ENCODE measurements around the gene EFL1. TPM values are rescaled to one million over a fixed set of nuclear protein-coding genes. Genes with fewer than 3 reads are reported as not detected.
"Not testable (repeated sequence)": the region's sequence is repeated elsewhere in the genome, so short reads cannot be mapped to it uniquely, and the experiment has no call there.

Gene EFL1
- total RNA-seq, 1 donor from 2014 or later = 19.3 TPM

GRCh38 chr15:82197733-82198594 is 64.6 kb downstream of the EFL1 start:
- Mint-ChIP-seq H3K9me3 (ENCODE audit: unreplicated experiment) (no peaks in the 10 kb centered on the region), H3K4me1 (ENCODE audit: unreplicated experiment) (peaks cover 3% of the 10 kb centered on the region), H3K27ac (ENCODE audit: unreplicated experiment) (no peak overlapping the region), H3K36me3 (ENCODE audit: low read depth, unreplicated experiment) (no peaks in the 10 kb centered on the region), H3K4me3 (ENCODE audit: unreplicated experiment) (no peak overlapping the region), H3K27me3 (ENCODE audit: unreplicated experiment) (no peaks in the 10 kb centered on the region)
- TF ChIP-seq, protein P1, sequence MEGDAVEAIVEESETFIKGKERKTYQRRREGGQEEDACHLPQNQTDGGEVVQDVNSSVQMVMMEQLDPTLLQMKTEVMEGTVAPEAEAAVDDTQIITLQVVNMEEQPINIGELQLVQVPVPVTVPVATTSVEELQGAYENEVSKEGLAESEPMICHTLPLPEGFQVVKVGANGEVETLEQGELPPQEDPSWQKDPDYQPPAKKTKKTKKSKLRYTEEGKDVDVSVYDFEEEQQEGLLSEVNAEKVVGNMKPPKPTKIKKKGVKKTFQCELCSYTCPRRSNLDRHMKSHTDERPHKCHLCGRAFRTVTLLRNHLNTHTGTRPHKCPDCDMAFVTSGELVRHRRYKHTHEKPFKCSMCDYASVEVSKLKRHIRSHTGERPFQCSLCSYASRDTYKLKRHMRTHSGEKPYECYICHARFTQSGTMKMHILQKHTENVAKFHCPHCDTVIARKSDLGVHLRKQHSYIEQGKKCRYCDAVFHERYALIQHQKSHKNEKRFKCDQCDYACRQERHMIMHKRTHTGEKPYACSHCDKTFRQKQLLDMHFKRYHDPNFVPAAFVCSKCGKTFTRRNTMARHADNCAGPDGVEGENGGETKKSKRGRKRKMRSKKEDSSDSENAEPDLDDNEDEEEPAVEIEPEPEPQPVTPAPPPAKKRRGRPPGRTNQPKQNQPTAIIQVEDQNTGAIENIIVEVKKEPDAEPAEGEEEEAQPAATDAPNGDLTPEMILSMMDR (IDR thresholded peaks at IDR 0.05; ENCODE audit: unreplicated experiment) = peak; percentile 73
- DNase-seq (ENCODE audit: low spot score) = peak; percentile 79

DNA sequence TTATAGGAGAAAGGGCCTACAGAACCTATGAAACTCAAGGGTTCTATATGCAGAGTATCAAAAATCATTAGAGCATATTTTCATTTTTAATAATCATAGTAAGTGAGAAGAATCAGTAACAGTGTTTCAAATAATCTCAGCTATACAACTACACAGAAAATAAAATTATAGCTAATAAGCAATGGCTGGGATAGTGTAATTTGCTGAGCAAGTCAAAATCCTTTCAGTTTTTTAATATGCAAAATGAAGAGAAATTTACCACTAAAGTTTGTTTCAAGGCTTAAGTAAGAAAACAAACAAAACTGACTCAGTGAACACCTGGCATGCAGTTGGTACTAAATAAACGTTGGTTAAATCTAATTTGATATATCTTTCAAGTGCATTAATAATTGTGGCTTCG is 66.2 kb downstream of the EFL1 start:
- H3K4me1 Mint-ChIP-seq (ENCODE audit: unreplicated experiment) = peaks cover 3% of the 10 kb centered on the region
- TF ChIP-seq, protein P1 (IDR thresholded peaks at IDR 0.05; ENCODE audit: unreplicated experiment) = no peak
- H3K9me3 Mint-ChIP-seq (ENCODE audit: unreplicated experiment) = no peaks in the 10 kb centered on the region
- DNase-seq (ENCODE audit: low spot score) = no peak
- no peak overlapping the region for H3K27ac Mint-ChIP-seq (ENCODE audit: unreplicated experiment)
- H3K36me3 Mint-ChIP-seq (ENCODE audit: low read depth, unreplicated experiment) = no peaks in the 10 kb centered on the region
- no peaks in the 10 kb centered on the region for H3K27me3 Mint-ChIP-seq (ENCODE audit: unreplicated experiment)
- no peak overlapping the region for H3K4me3 Mint-ChIP-seq (ENCODE audit: unreplicated experiment)

- H3K36me3 Mint-ChIP-seq (ENCODE audit: low read depth, unreplicated experiment); H3K9me3 Mint-ChIP-seq (ENCODE audit: unreplicated experiment); H3K4me3 Mint-ChIP-seq (ENCODE audit: unreplicated experiment); DNase-seq (ENCODE audit: low spot score); H3K27ac Mint-ChIP-seq (ENCODE audit: unreplicated experiment); H3K27me3 Mint-ChIP-seq (ENCODE audit: unreplicated experiment); H3K4me1 Mint-ChIP-seq (ENCODE audit: unreplicated experiment): not testable (repeated sequence)
Measured at GRCh38 chr15:82195818-82196217, 66.7 kb downstream of the EFL1 start.

DNA sequence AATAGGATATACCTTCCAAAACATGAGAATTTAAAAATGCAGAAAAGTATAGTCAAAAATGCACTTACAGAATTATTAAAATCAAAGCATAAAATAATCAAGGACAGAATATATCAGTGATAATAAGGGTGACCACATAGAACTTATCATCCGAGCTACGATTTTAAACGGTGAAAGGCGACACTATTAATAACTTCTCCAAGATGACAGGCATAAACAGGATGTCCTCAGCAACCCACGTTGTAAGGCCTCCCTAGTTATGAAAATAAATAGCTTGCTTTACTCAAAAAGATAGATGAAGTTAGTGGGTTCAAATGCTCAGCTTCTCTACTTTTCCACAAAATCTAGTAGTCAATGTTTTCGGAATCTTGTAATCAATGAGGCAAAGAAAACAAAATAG is 68.0 kb downstream of the EFL1 start:
- H3K9me3 Mint-ChIP-seq (ENCODE audit: unreplicated experiment); H3K4me3 Mint-ChIP-seq (ENCODE audit: unreplicated experiment); H3K27ac Mint-ChIP-seq (ENCODE audit: unreplicated experiment); H3K4me1 Mint-ChIP-seq (ENCODE audit: unreplicated experiment); H3K36me3 Mint-ChIP-seq (ENCODE audit: low read depth, unreplicated experiment); DNase-seq (ENCODE audit: low spot score); H3K27me3 Mint-ChIP-seq (ENCODE audit: unreplicated experiment): not testable (repeated sequence)

DNA sequence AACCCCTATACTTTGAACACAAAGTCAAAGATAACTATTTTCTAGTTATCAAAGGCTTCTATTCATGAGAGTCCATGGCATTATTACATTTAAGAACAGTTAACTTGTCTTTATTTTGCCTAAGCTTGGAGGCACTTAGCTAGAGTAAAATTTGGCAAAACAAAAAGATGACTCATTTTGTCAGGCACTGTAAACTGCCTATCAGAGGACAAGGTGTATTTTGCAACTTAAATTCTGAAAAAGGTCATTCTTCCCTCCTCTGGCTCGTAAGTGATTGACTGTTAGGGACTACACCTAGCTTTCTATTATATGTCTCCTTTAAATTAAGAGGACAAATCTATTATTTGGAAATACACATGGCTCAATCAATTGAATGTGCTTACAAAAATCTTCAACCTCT is 69.1 kb downstream of the EFL1 start:
- H3K4me3 Mint-ChIP-seq (ENCODE audit: unreplicated experiment); H3K9me3 Mint-ChIP-seq (ENCODE audit: unreplicated experiment); H3K27me3 Mint-ChIP-seq (ENCODE audit: unreplicated experiment); H3K4me1 Mint-ChIP-seq (ENCODE audit: unreplicated experiment); H3K36me3 Mint-ChIP-seq (ENCODE audit: low read depth, unreplicated experiment); H3K27ac Mint-ChIP-seq (ENCODE audit: unreplicated experiment); DNase-seq (ENCODE audit: low spot score): not testable (repeated sequence)

- not testable (repeated sequence) for H3K4me1 Mint-ChIP-seq (ENCODE audit: unreplicated experiment); H3K9me3 Mint-ChIP-seq (ENCODE audit: unreplicated experiment); H3K4me3 Mint-ChIP-seq (ENCODE audit: unreplicated experiment); H3K27me3 Mint-ChIP-seq (ENCODE audit: unreplicated experiment); DNase-seq (ENCODE audit: low spot score); H3K36me3 Mint-ChIP-seq (ENCODE audit: low read depth, unreplicated experiment); H3K27ac Mint-ChIP-seq (ENCODE audit: unreplicated experiment)
Measured at GRCh38 chr15:82192394-82192793, 70.1 kb downstream of the EFL1 start.

- TF ChIP-seq, protein P1 (IDR thresholded peaks at IDR 0.05; ENCODE audit: unreplicated experiment) = no peak
- Mint-ChIP-seq H3K9me3 (ENCODE audit: unreplicated experiment) (no peaks in the 10 kb centered on the region), H3K27ac (ENCODE audit: unreplicated experiment) (no peak overlapping the region), H3K36me3 (ENCODE audit: low read depth, unreplicated experiment) (no peaks in the 10 kb centered on the region), H3K4me1 (ENCODE audit: unreplicated experiment) (peaks cover 4% of the 10 kb centered on the region), H3K27me3 (ENCODE audit: unreplicated experiment) (no peaks in the 10 kb centered on the region), H3K4me3 (ENCODE audit: unreplicated experiment) (no peak overlapping the region)
- no peak for DNase-seq (ENCODE audit: low spot score)
Measured at GRCh38 chr15:82186719-82187406, 75.7 kb downstream of the EFL1 start.

All from endothelial cell (in vitro differentiated cells).